Superior temporal gyrus (tissue), 1 donor: Measurements from ENCODE around the gene ITIH6.
A peak's percentile ranks its signal among the peaks of the same experiment; 100 is the strongest.
"Not testable (repeated sequence)": the region's sequence is repeated elsewhere in the genome, so short reads cannot be mapped to it uniquely, and the experiment has no call there.

Source experiments
- DNase-seq: peaks from one replicate; pipeline ENCODE4 v3.0.0-alpha.2; 2016; ENCODE audit errors: extremely low spot score

The ITIH6 gene, protein sequence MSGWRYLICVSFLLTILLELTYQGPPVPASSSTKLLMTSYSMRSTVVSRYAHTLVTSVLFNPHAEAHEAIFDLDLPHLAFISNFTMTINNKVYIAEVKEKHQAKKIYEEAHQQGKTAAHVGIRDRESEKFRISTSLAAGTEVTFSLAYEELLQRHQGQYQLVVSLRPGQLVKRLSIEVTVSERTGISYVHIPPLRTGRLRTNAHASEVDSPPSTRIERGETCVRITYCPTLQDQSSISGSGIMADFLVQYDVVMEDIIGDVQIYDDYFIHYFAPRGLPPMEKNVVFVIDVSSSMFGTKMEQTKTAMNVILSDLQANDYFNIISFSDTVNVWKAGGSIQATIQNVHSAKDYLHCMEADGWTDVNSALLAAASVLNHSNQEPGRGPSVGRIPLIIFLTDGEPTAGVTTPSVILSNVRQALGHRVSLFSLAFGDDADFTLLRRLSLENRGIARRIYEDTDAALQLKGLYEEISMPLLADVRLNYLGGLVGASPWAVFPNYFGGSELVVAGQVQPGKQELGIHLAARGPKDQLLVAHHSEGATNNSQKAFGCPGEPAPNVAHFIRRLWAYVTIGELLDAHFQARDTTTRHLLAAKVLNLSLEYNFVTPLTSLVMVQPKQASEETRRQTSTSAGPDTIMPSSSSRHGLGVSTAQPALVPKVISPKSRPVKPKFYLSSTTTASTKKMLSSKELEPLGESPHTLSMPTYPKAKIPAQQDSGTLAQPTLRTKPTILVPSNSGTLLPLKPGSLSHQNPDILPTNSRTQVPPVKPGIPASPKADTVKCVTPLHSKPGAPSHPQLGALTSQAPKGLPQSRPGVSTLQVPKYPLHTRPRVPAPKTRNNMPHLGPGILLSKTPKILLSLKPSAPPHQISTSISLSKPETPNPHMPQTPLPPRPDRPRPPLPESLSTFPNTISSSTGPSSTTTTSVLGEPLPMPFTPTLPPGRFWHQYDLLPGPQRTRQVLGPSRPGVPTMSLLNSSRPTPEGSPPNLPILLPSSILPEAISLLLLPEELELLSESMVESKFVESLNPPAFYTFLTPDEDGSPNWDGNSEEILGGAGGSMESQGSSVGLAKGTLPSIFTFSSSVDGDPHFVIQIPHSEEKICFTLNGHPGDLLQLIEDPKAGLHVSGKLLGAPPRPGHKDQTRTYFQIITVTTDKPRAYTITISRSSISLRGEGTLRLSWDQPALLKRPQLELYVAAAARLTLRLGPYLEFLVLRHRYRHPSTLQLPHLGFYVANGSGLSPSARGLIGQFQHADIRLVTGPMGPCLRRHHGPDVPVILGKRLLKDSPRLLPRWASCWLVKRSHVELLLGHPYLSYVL

DNA sequence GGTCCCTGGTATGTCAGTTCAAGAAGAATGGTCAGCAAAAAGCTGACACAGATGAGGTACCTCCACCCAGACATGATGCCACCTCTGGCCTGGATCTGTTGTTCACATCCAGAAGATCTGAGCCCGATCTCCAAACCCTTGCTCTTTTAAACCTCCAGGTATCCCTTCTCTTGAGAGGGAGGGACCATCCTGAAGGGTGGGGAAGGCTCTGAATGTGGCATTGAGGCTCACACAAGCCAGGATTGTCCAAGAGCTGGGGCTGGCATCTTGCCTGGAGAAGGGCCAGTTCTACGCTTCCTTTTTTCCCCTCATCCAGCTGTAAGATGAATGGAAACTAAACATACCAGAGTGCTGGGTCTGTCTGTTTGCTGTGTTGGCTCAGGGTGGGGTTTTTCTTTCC lies at the start of gene ITIH6:
Gene ITIH6 (minus strand): TSS at position 119 of the 400 bp plus-strand sequence. CDS start 45 bp downstream, at position 74.
- DNase-seq, result no peak

DNA sequence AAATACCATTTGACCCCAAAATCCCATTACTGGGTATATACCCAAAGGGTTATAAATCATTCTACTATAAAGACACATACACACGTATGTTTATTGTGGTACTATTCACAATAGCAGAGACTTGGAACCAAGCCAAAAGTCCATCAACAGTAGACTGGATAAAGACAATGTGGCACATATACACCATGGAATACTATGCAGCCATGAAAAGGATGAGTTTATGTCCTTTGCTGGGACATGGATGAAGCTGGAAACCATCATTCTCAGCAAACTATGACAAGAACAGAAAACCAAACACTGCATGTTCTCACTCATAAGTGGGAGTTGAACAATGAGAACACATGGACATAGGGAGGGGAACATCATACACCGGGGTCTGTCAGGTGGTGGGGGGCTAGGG lies 49.6 kb upstream of the ITIH6 start:
- DNase-seq, result not testable (repeated sequence)

DNA sequence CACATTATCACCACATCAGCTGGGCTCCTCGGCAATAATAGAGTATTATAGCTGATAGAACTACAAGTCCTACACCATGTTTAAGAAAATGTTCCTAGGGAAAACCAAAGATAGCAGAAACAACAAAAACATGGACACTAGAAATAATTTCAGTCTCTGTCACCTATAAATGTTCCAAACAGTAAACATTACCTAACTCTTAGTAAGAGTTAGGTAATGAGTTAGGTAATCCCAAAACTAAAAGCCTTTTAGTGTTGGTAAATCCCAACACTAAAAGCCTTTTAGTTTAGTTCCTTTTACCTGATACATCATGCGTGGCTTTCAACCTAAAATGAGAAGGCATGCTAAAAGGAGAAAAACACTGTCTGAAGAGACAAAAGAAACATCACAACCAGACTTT lies 45.0 kb upstream of the ITIH6 start:
- no peak for DNase-seq

DNA sequence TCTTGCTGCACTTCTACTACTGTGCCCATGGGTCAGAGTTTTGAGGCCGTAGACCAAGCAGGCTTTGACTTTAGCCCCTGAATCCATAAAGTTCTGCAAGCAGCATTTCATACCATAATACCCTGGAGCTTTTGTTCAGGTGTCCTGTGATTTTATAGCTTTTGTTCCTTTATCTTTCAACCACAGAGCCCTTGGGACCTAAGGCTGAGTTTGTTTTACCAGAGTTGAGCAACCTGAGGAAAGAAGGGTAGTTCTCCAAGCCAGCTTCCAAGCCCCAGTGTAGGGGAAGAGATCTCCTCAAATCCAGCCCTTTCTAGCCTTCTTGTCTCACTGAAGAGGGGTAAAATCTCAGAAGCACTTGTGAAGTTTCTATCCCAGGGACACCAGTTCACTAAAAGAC lies 44.6 kb upstream of the ITIH6 start:
- DNase-seq, result no peak

DNA sequence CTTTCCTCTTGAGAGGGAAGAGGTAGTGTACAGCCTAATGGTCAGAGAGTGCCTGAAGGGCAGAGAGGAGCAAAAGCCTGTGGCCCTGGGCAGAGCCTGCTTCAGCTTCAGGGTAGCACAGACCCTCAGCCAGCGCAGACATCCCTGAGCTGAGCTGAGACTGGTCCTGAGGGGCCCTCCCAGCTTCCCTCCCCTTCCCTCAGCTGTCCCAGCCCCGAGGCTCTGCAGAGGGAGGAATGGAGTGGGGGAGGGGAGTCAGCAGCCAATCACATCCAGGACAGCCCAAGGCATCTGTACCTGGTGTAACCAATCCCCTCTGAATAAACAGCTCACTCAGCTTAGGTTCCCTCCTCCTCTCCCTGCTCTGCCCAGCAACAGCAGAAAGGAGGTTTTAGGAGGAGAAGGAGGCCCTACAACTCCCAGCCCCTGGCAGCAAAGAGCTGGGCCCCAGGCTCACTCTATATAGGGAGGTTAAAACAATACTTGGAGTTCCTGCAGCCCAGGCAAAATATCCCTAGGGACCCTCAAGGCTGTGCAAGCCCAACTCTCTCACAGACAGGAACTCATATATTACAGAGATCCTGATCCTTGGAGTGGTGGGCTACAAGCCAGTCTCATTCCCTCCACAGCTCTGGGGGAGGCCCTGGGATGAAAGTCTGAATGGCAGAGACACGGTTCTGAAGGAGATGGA lies 43.3 kb upstream of the ITIH6 start:
- DNase-seq, result not testable (repeated sequence)

DNA sequence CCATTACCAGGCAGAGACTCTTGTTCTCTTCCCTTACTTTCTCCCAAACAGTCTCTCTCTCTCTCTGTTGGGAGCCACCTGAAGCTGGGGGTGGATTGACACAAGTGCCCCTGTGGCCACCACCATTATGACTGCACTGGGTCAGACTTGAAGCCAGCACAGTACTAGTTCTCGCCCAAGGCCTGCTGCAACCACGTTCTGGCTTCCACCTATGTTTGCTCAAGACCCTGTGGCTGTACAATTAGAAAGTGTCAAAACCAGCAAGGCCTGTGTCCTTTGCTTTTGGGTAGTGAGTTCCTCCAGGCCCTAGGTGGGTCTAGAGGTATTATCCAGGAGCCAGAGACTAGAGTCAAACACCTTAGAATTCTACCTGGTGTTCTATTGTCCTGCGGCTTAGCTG lies 40.5 kb upstream of the ITIH6 start:
- DNase-seq, result no peak

DNA sequence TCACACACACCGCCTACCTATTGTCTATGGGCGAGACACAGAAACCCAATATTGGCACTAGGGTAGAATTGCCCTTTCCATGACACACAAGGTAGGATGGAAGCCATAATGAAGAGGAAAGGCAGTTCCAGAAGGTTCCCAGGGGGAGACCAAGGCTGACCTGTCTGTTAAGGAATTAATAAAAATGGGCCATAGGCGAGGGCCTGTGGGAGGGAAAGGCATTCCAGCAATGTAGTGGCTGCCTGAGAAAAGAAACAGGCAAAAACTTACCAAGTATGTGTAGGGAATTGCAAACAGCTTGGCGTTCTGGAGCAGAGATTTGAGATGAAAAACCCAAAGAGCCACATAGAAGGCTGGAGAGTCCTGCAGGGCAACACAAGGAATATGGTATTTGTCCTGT lies 28.5 kb upstream of the ITIH6 start:
- DNase-seq, result no peak

DNA sequence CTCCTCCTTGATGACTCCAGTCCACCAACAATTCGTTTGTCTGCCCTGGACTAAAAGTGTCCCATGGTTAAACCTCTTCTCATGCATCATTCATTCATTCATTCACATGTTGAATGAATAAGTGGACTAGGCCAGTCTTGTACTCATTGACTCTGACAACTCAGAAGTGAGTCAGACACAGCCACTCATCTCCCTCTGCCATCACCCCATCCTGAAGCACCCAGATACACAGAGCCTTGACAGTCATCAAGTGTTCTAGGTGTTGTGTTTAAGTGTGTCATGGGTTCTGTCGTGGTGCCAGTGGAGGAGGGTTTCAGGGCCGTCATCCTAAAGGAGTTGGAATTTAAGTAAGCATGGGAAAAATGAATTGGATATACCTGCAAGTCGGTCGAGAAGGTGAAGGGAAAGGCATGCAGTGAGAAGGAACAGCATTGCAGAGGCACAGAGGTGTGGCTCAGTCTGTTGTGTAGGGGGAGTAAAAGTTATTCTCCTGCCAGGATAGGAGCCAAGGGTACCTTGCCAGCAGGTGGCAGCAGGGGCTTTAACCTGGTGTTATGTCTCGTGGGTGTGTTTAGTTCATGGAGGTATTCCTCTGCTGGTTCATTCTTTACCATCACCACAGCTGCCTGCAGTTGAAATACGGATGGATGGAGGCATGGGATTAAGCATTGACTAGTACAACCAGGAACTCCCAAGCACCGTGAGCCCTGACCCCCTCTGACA lies 27.8 kb upstream of the ITIH6 start:
- no peak for DNase-seq

DNA sequence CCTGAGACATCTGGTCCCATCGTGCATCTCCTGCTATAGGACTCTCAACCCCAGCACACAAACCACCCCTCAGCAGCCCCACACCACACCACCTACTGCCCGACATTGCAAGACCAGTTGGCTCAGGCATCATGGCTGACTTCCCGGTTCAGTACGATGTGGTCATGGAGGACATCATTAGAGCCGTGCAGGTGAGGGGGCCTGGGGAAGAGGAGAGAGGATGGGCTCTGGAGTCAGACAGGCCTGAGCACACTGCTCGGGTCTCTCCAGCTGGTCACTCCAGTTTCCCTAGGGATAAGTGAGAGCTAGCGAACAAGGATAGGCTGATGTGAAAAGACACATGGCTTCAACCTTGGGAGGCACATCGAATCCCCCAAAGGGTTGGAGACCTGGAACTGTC lies 26.7 kb upstream of the ITIH6 start:
- no peak for DNase-seq

DNA sequence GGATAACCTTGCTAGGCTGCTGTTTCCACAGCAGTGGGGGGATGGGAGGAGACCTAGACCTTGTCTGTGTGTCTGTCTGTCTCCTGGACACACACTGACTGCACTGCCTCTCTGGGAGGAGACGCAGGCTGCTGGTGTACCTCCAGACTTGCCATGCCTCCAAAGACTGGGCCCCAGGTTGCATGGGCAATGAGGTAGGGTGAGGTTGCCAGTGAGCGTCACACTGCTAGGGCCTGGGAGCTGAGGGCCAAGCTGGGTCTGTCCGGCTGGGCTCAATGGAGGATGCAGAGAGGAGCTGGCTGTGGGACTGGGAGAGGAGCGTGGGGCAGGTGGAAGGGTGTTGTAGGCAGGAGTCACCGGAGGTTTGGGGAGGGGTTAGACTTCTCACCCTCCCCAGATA lies 26.1 kb upstream of the ITIH6 start:
- no peak for DNase-seq

DNA sequence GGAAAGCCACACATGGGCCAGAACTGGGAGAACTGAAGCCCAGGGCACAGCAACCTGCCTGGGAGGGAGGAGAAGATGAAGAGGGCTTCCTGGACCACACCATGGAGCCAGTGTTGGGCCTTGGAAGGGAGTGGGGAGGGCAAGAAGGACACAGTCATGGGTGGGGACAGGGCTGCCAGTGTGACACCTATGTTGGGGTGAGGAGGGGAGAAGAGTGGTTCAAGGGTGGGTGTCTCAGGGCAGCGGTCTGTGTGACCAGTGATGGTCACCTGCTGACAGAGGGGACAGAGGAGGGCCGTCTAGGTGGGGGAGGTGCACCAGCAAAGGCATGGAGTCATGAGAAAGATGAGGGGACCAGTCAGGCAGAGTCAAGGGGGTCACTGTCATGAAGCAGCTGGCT lies 23.3 kb upstream of the ITIH6 start:
- no peak for DNase-seq

DNA sequence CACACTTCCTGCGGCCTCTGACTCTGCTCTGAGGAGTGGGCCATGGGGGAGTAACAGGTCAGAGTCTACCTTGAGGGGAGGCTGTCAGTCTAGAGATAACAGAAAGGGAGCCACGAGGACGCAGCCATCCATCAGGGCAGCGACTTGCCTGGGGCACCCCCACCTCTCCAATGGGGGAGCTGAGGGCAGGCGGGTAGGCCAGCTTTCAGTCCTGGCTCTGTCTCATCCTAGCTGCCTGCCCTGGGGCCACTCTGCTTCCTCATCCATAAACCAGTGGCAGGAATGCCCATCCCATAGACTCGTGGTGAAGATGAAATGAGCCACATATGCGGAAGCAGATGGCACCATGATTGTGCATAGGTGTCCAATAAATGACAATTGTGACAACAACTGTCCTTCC lies 22.7 kb upstream of the ITIH6 start:
- DNase-seq, result no peak

DNA sequence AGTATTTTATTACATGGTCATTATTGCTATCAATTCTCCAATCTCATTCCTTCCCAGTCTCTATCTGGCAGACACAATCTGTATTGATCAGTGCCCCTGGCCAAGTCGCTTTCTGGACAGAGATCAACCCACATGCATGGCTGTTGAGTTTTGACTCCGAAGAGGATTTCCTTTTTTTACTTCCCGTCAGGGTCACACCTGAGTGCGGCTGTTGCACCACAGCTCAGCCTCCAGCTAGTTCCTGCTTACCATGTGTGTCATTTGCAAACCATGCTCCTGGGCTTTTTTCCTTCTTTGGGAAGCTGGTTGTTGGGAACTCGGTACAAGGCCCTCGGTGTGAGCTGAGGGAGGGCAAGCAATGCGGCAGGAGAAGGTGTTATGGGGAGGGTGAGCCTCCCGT lies 21.1 kb upstream of the ITIH6 start:
- DNase-seq, result no peak

DNA sequence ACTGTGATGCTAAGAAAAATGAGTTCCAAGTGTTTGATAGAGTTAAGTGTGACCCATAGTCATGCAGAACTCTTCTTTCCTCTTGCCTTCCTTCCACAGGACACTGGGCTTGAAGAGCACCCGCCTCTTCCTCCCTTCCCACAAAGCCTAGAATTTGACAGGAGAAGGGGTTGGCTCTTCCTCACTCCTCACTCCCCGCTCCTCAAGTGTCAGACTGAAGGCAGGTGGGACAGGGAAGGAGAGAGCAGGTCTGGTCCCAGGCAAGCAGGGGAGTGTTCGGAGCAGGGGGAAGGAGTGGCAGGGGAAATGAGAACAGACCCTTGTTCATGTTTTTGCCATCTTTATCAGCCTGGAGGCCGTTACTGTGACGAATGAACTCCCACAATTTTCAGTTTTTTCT lies 20.2 kb upstream of the ITIH6 start:
- no peak for DNase-seq

DNA sequence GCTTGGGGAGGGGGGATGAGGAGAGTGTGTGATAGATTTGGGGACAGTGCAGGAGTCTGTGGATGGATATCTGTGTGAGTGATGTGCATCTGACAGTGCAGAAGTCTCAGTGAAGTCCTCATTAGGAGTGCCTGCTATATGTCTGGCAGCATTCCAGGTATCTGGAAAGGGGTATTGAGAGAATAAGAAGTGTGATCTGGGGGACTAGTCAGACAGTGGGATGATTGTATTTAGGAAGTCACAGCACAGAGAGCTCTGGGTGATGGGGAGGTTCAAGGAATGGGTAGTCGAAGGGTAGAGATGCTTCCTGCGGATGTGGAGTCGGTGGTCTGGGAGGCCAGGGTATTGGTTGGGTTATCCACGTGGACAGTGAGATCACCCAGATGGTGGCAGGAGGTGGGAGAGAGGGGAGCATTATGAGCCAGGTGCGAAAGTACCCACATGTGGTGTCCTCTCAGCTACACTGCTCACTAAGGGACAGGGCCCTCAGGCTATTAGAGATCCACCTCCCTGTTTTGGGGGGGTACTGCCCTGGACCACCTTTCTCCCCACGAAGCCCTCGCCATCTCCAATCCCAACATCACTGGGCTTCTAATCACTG lies 19.3 kb upstream of the ITIH6 start:
- no peak for DNase-seq

DNA sequence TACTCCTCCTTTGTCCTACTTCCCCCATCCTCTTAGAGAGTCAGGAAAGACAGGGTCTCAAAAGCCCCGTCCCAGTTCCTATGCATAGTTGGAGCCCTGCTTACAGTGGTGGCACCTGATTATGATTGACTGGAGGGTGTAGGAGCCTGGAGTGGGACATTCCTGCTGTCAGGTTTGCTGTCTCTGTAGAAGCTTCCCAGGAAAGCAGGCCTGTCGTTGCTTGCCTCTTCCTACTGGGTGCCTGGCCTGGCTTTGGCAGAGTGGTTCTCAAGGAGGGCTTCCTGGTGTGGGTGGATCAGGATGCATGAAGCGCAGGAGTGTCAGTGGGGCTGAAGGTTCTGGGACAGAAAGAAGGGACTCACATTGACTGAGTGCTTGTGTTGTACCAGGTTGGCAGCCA lies 14.3 kb upstream of the ITIH6 start:
- no peak for DNase-seq

DNA sequence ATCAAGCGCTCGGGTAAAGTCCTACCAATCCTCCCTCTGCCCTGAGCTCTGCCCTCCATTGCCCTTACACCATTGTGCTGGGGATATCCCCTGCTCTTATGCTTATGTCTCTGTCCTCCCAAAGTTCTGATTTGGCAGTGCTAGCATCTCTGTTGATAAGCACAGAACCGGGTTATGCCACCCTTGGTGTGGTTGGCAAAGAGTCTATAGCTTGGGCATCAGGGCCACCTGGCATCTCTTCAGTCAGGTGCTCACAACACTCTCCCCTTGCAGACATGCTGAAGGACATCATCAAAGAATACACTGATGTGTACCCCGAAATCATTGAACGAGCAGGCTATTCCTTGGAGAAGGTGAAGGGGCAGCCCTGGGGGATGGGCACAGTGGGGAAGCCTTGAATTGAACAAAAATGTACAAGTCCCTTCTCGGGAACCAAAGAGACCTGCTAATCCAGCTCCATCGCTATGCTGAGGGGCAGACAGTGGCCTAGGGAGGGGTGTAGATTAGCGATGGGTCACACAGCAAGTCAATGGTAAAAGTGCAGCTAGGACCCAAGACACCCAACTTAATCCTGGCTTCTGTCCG lies 13.3 kb upstream of the ITIH6 start:
- no peak for DNase-seq

DNA sequence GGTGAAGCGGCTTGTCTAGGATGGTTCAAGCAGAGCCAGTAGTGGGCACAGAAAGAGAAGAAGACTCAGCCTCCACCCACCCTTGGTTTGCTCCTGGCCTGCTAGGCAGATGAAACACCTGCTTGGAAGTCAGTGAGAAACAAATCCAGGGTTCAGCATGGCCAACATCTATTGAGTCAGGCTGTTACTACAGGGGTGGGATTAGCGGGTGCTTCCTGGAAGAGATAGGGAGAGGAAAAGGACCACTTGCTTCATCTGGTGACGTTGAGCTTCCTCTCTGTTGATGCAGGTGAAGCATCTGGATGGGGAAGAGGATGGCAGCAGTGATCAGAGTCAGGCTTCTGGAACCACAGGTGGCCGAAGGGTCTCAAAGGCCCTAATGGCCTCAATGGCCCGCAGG lies 12.5 kb upstream of the ITIH6 start:
- no peak for DNase-seq

DNA sequence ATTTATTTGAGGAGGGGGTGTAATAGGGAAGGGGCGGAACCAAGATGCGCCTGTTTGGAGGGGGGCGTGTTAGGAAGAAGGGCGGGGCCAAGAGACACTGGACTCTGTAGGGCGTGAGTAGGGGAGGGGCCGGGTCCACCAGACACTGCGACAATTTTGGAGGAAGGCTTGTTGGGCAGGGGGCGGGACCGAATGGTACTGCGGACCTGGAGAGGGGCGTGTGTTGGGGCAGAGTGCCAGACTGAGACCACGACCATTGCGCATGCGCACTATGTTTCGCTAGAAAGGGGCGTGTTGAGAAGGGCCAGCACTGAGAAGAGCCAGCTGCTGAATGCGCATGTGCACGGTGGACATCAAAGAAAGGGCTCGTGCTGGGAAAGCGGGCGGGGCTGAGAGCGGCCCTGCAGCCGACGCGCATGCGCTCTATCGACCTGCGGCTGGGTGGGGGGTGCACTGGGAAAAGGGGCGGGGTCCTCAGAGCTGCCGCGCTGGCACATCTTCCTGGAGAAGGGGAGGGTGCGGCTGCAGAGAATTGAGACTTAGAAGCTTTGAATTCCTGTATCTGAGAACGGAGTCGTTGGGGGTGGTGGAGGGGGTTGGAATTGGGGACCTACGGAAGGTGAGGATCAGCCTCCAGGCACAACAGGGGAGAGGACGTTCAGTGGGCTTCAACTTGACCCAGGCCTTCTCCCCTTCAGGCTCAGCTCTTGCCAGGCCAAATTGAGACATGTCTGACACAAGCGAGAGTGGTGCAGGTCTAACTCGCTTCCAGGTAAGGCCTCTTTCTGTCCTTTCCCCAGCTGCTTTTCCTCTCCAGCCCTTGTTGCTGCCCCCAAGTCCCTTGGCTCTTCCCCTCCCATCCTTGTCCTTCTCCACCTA lies 10.8 kb upstream of the ITIH6 start:
- peak; percentile 91 for DNase-seq
